GM12874 (cell line): Measurements from ENCODE around the gene UFSP2.

Experiments used
- TF ChIP-seq, protein P1 (sequence below): IDR thresholded peaks from 2 replicates; pipeline ENCODE4 v1.5.1; 2011; ENCODE audit warnings: low read depth, mild to moderate bottlenecking, control low read depth, low read length, moderate library complexity; ENCODE audit not compliant: insufficient read depth

UFSP2 gene

DNA sequence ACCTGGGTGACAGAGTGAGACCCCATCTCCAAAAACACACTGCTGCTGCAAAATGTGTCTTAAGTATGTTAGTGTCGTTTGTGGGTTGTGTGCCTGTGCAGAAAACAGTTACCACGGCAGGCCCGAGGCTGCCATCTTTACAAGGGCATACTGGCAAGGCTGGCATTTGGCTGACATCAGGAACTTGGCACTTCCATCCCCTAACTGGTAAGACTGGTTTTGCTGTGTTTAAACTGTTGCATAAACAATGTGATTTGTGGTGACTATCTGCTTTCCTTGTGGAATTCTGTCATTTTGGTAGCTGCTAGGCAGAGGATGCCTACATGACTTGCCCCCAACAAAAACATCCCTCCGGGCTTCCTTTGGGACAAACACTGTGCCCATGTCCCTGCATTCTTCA lies 42.3 kb downstream of the UFSP2 start:
- TF ChIP-seq, protein P1, sequence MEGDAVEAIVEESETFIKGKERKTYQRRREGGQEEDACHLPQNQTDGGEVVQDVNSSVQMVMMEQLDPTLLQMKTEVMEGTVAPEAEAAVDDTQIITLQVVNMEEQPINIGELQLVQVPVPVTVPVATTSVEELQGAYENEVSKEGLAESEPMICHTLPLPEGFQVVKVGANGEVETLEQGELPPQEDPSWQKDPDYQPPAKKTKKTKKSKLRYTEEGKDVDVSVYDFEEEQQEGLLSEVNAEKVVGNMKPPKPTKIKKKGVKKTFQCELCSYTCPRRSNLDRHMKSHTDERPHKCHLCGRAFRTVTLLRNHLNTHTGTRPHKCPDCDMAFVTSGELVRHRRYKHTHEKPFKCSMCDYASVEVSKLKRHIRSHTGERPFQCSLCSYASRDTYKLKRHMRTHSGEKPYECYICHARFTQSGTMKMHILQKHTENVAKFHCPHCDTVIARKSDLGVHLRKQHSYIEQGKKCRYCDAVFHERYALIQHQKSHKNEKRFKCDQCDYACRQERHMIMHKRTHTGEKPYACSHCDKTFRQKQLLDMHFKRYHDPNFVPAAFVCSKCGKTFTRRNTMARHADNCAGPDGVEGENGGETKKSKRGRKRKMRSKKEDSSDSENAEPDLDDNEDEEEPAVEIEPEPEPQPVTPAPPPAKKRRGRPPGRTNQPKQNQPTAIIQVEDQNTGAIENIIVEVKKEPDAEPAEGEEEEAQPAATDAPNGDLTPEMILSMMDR = no peak

DNA sequence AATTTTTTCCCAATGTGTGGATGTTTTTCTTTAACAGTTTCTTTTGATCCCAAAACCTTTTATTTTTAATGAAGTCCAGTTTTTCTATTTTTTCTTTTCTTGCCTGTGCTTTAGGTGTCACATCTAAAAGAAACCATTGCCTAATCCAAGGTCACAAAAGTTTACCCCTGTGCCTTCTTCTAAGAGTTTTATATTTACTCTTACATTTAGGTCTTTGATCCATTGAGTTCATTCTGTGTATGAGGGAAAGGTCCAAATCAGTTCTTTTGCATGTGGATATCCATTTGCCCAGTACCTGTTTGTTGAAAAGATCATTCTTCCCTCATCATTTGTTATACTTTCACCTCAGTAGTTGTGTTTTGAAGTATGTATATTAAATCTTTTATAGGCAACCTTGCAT lies 43.0 kb downstream of the UFSP2 start:
- TF ChIP-seq, protein P1 = no peak

DNA sequence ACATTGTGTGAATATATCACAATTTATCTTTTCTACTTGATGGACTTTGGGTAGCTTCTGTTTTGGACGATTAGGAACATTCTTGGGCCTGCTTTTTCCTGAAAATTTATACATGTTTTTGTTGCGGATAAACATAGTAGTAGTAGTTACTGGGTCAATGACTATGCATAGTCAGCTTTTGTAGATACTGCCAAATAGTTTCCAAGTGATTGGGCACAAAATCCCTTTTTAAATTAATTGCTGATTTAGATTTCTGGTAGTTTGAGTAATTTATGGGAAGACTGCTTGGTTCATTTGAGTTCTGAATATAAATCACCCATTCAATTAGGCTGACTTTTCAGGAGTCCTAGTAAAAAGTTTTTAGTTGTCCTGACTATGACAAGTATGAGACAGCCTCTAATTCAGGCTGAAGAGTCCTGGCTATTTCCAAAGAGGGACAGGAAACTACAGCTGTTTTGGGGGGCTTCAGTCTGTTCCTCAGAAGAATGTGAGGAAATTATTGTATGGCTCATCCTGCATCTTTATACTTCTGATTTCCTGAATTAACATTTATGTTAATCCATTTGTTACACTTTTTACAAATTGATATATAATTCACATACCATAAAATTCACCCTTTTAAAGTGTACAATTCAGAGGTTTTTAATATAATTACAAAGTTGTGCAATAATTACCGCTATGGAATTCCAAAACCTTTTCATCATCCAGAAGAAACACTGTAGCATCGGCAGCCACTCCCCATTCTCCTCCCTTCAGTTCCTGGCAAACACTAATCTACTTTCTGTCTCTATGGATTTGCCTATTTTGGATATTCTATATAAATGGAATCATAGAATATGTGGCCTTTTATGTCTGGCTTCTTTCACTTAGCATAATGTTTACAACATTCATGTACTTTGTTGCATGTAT lies 44.2 kb downstream of the UFSP2 start:
- TF ChIP-seq, protein P1 = no peak

GRCh38 chr4:185380320-185380719 lies 45.4 kb downstream of the UFSP2 start:
- TF ChIP-seq, protein P1 = no peak

DNA sequence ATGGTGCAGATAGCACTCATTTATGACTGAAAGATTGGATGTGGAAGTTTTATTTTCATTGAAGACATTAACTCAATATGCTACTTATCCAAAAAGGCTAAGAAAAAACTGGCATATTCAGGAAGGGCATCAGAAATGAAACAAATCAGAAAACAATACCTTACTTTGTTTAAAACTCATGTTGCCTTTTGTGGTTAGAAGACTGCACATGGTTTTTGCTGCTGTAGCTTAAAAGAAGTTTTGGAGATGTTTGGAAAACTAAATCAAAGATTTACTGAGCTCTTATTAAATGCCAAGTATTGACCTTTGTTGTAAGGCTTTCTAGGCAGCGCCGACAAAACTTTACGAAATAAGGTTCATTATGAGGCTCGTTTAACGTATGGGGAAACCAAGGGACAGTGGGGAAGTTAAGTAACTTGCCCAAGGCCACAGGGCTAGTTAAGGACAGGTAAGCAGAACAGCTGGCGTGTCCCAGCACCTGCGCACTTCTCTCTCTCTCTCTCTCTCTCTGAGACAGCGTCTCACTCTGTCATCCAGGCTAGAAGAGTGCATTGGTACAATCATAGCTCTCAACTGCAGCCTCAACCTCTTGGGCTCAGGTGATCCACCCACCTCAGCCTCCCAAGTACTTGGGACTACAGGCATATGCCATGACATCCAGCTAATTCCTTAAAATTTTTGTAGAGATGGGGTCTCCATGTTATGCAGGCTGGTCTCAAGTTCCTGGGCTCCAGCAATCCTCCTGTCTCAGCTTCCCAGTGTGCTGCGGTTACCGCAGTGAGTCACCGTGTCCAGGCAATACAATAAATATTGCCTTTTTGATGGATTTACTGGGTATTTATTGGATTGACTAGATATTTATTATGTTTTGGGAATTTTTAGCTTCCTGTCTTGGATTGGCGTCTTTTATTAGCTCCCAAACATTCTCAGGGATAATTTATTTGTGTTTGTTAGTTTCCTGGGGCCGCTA lies 46.2 kb downstream of the UFSP2 start:
- TF ChIP-seq, protein P1 = no peak

GRCh38 chr4:185378264-185378663 lies 47.5 kb downstream of the UFSP2 start:
- TF ChIP-seq, protein P1 = no peak

DNA sequence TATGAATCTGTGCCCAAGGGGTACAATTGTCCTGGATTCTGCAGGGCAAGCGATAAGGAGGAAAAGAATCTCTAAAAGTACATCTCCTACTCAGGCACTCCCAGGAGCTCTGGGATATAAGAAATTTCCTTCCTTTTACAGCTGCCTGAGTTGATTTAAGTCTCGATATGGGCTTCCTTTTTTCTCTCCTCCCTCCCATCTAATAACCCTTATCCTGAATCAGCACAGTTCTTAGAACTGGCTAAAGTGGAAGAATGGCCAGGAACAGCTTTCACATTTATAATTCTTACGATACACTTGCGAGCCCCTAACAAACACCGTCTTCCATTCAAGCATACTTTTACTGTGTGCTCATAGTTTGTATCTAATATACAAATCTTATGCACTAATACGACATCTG lies 51.2 kb downstream of the UFSP2 start:
- TF ChIP-seq, protein P1 = no peak
